ENCODE measurements around the gene FDXR. TPM values are rescaled to one million over a fixed set of nuclear protein-coding genes. Genes with fewer than 3 reads are reported as not detected.

FDXR gene
- total and polyA plus RNA-seq, 9 of the 15 experiments (the other 6 are each of a cell fraction or from before 2014, with no cell fraction given) = 0.89 to 70.7 (median 30.9) TPM

- TF ChIP-seq ZBTB40 (IDR thresholded peaks at IDR 0.05) (peak; percentile 97), ZBTB40 (CRISPR knock-in tag; IDR thresholded peaks at IDR 0.05) (peak; percentile 96), BRD4 (IDR thresholded peaks at IDR 0.05) (no peak), ZNF589 (CRISPR knock-in tag; IDR thresholded peaks at IDR 0.05; ENCODE audit: low read depth) (no peak)
These were observed 1.8 kb upstream of the FDXR start (continued) for GRCh38 chr17:74874615-74875037.
